ENCODE measurements around the gene CCDC34. TPM values are rescaled to one million over a fixed set of nuclear protein-coding genes. Genes with fewer than 3 reads are reported as not detected.

Gene CCDC34
- total and polyA plus RNA-seq, 4 donors, result 1.1 to 10.5 (median 1.5) TPM

- Histone ChIP-seq H3K27ac (ENCODE audit: low read depth in 1 of 2, low read length in 2 of 2) (no peak overlapping the region), H3K9me3 (ENCODE audit: control insufficient read depth in 4 of 4, low read length in 3 of 4) (no peaks in the 10 kb centered on the region), H3K27me3 (ENCODE audit: control insufficient read depth in 4 of 4, insufficient read depth in 4 of 4, low read length in 3 of 4) (no peaks in the 10 kb centered on the region), H3K4me1 (ENCODE audit: control insufficient read depth in 4 of 4, insufficient read depth in 4 of 4, low read length in 3 of 4) (peaks cover 2 to 19% (median 16%) of the 10 kb centered on the region in 4 donors), H3K9ac (ENCODE audit: low read depth in 1 of 2, low read length in 2 of 2) (no peak overlapping the region), H3K36me3 (ENCODE audit: control insufficient read depth in 4 of 4, insufficient read depth in 3 of 4, low read depth in 1 of 4, low read length in 3 of 4) (peaks cover 0 to 14% (median 3%) of the 10 kb centered on the region in 4 donors), H3K4me3 (ENCODE audit: low read depth in 1 of 3, low read length in 3 of 3) (no peak overlapping the region)
- TF ChIP-seq, protein P1, sequence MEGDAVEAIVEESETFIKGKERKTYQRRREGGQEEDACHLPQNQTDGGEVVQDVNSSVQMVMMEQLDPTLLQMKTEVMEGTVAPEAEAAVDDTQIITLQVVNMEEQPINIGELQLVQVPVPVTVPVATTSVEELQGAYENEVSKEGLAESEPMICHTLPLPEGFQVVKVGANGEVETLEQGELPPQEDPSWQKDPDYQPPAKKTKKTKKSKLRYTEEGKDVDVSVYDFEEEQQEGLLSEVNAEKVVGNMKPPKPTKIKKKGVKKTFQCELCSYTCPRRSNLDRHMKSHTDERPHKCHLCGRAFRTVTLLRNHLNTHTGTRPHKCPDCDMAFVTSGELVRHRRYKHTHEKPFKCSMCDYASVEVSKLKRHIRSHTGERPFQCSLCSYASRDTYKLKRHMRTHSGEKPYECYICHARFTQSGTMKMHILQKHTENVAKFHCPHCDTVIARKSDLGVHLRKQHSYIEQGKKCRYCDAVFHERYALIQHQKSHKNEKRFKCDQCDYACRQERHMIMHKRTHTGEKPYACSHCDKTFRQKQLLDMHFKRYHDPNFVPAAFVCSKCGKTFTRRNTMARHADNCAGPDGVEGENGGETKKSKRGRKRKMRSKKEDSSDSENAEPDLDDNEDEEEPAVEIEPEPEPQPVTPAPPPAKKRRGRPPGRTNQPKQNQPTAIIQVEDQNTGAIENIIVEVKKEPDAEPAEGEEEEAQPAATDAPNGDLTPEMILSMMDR (IDR thresholded peaks at IDR 0.05; ENCODE audit: low read depth, low read length, missing input control), result no peak
- TF ChIP-seq MAX (IDR thresholded peaks at IDR 0.05), result no peak
- no peak for TF ChIP-seq HNF4G (IDR thresholded peaks at IDR 0.05)
- TF ChIP-seq SP1 (IDR thresholded peaks at IDR 0.05), result no peak
- no peak for TF ChIP-seq HNF4A (conservative IDR thresholded peaks at IDR 0.05)
- no peak for TF ChIP-seq REST (IDR thresholded peaks at IDR 0.05)
- TF ChIP-seq, protein P2, sequence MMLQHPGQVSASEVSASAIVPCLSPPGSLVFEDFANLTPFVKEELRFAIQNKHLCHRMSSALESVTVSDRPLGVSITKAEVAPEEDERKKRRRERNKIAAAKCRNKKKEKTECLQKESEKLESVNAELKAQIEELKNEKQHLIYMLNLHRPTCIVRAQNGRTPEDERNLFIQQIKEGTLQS (IDR thresholded peaks at IDR 0.05), result no peak
- TF ChIP-seq EGR1 (IDR thresholded peaks at IDR 0.05; ENCODE audit: low read depth in 2 of 2), result no peak
- TF ChIP-seq YY1 (IDR thresholded peaks at IDR 0.05), result no peak
- TF ChIP-seq RXRA (IDR thresholded peaks at IDR 0.05), result no peak
- no peak for TF ChIP-seq FOXA1 (IDR thresholded peaks at IDR 0.05)
- no peak for TF ChIP-seq FOXA2 (IDR thresholded peaks at IDR 0.05)
- no peak for TF ChIP-seq GABPA (IDR thresholded peaks at IDR 0.05 in 1 of 2, conservative IDR thresholded peaks at IDR 0.05 in 1 of 2)
- TF ChIP-seq JUND (IDR thresholded peaks at IDR 0.05), result no peak
- no peak for TF ChIP-seq ZBTB33 (IDR thresholded peaks at IDR 0.05)
- WGBS, result 94% methylated on average over 5 of the region's 5 CpGs
- no peak for DNase-seq (ENCODE audit: low spot score)
Measured at GRCh38 chr11:27385245-27385644, 22.2 kb upstream of the CCDC34 start.

DNA sequence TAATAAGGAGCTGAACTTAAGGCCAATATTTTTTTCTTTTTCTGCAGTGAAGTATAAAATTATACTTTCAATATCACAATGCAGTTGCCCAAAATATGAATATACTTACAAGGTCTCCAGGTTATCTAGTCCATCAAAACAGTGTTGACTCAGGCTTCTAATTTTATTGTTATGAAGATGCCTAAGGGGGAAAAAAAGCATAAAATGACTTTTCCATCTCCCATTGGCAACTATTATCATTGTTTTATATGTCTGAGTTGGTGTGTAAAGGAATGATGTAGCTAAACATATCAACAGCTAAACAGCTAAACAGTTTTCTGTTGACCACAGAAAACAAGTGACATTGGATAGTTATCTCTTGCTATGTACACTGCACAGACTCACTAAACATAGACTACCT is 21.2 kb upstream of the CCDC34 start:
- Histone ChIP-seq H3K4me1 (ENCODE audit: control insufficient read depth in 4 of 4, insufficient read depth in 4 of 4, low read length in 3 of 4) (peaks cover 3 to 19% (median 16%) of the 10 kb centered on the region in 4 donors), H3K27me3 (ENCODE audit: control insufficient read depth in 4 of 4, insufficient read depth in 4 of 4, low read length in 3 of 4) (no peaks in the 10 kb centered on the region), H3K4me3 (ENCODE audit: low read depth in 1 of 3, low read length in 3 of 3) (no peak overlapping the region), H3K9ac (ENCODE audit: low read depth in 1 of 2, low read length in 2 of 2) (no peak overlapping the region), H3K36me3 (ENCODE audit: control insufficient read depth in 4 of 4, insufficient read depth in 3 of 4, low read depth in 1 of 4, low read length in 3 of 4) (peaks cover 2 to 17% (median 3%) of the 10 kb centered on the region in 4 donors), H3K27ac (ENCODE audit: low read depth in 1 of 2, low read length in 2 of 2) (no peak overlapping the region), H3K9me3 (ENCODE audit: control insufficient read depth in 4 of 4, low read length in 3 of 4) (no peaks in the 10 kb centered on the region)
- DNase-seq (ENCODE audit: low spot score), result no peak
- TF ChIP-seq MAX (IDR thresholded peaks at IDR 0.05), result no peak
- no peak for TF ChIP-seq REST (IDR thresholded peaks at IDR 0.05)
- TF ChIP-seq, protein P2 (IDR thresholded peaks at IDR 0.05), result no peak
- no peak for TF ChIP-seq TAF1 (conservative IDR thresholded peaks at IDR 0.05)
- TF ChIP-seq, protein P1 (IDR thresholded peaks at IDR 0.05; ENCODE audit: low read depth, low read length, missing input control), result no peak

Data from liver (tissue), 9 donors.